HG03159 (cell line): ENCODE measurements around the gene LDLRAD4.

Experiments used
- ATAC-seq: cut with Tn5 transposase; IDR thresholded peaks from one replicate; pipeline ENCODE4 v1.9.1; 2021; ENCODE audit warnings: mild to moderate bottlenecking, moderate library complexity; ENCODE audit not compliant: unreplicated experiment

Gene LDLRAD4

DNA sequence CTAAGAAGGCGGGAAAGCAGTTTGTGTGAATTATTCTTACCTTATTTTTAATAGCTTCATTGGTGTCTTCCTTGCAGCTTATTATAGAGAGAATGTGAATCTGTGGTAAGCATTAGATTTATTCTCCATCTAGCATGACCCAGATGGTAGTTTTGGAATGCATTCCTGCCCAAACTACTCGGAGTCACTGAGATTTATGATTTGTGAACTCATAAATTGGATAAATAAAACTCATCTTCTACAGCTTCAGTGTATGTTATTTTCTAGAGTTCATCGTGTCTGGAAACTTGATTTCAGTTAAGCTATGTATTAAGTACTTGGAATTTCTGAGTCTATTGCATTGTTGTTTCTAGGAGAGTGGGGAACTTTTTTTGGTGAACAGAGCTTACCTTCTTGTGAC lies 337.3 kb downstream of the LDLRAD4 start:
- no peak for ATAC-seq

- ATAC-seq: no peak
Measured at GRCh38 chr18:13556502-13556901, 337.9 kb downstream of the LDLRAD4 start.

GRCh38 chr18:13558124-13558523 lies 339.6 kb downstream of the LDLRAD4 start:
- ATAC-seq: no peak

GRCh38 chr18:13558790-13559189 lies 340.2 kb downstream of the LDLRAD4 start:
- no peak for ATAC-seq

DNA sequence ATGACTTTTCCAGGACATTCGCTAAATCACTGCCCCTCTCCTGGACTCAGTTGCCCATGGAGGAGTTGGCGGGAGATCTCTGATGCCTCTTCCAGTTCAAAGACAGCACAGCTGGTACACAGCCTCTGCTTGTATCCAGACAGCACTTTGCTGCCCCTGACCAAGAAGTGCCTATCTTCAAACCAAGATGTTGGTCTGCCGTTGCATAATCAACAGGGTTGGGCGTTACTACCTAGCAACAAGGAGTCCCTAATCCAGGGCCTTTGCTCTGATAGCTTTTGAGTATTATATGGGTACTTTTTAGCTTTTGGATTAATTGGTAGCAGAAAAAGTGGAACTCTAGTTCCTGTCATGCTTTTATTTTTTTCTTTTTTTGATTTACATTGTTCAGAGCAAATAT lies 341.2 kb downstream of the LDLRAD4 start:
- ATAC-seq: no peak

DNA sequence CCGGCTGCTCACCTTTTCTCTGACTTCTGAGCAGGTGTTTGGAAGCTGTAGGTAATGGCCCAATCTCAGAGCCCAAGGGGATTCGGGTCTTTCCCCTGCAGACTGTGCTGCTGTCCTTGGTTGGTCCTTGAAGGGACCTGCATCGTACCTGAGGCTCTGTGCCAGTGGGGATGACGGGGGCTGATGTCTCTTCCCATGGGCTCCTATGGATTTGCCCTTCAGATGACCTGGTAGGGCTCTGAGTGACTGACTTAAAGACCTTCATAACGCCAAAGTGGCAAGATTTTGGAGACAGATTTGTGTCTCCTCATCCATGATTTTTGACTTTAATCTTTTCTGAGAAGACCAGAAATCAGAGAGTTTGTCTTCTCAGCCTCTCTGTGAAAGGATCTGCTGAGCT lies 341.7 kb downstream of the LDLRAD4 start:
- ATAC-seq: no peak

DNA sequence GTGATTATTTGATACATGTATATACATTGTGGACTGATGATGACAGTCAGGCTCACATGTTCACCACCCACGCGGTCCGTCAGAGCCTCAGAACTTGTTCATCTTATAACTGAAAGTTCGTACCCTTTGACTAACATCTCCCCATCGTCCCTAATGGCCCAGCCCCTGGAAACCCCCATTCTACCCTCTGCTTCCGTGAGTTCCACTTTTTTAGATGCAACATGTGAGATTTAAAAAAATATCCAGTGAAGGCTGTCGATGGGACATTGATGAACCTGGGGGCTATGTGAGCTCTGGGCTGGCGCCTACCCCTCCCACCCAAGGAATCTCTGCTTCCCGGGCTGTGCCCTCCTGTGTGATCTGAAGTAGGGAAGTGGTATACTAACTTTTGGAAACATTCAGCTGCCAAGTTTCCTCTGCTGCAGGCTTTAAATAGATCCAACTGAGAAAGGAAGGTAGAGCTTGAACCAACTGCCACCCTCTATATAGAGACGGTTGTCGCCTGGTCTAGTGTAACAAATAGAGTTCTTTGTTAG lies 344.0 kb downstream of the LDLRAD4 start:
- ATAC-seq: peak; percentile 57

DNA sequence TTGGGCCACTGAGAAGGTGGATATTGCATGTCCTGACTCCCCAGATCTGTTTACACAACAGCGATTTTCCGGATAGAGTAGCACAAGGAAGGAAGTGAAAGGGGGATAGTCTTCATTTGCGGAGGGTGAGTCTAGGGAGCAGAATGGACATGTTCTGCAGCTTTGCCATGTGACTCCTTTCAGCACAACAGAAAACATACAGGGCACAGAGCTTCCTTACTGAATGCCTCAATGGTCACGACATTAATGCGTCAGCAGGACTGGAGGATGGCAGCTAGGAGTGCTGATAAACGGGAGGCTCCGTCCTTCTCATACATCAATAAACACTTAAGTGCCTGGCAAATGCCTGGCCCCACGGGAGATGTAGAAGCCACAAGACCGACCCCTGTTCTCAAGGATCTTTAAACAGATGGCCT lies 344.8 kb downstream of the LDLRAD4 start:
- no peak for ATAC-seq

GRCh38 chr18:13564579-13564978 lies 346.0 kb downstream of the LDLRAD4 start:
- no peak for ATAC-seq

DNA sequence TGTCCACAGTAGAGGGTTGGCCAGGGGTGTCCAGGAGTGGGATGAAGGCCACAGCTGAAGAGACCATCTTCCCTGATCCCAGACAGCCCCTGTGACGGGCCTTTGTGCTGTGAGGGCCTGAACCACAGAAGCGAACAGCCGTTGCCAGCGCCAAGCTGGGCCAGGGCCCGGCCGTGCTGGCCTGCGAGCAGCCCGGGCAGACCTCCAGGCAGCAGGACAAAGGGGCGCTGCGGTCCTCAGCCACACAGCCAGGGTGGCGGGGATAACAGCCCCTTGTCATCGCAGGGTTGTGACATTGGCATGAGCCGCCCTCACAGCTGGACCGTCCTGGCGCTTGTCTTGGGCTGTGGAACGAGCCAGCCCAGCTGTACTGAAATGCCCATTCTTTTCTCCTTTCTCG lies 346.7 kb downstream of the LDLRAD4 start:
- no peak for ATAC-seq

DNA sequence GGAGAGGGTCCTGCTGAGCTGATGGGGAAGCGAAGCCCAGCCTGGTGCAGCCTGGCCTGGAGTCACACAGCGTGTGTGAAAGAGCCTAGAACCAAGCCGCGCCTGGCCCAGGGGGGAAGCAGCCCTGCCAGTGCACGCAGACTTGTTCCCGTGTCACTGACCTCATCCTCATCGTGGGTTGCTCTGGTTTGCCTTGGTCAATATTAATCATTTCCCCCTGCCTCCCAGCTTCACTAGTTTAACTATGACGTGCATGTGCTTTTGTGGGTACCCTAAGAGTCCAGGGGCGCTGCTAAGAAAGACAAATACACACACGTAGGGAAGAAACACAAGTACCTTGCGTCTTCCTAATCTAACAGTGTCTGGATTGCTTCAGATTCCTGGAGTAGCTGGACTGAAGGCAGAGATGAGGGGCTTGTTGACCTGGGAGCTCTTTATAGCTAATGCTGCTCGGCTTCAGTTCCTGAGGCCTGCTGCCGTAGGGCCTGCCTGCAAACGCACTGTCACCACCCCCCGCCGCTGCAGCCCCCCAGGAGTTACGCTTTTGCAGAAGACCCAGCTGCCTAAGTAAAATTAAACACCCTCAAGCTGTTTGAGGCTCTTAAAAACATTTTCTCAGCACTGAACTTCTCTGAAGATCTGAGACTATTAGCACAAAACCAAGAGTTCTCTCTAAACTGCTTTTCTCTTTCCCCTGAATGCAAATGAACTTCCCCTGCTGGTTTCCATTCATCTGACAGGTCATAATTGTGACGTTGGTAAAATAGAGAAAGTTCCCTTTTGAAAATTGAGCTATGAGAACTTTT lies 348.6 kb downstream of the LDLRAD4 start:
- ATAC-seq: peak; percentile 52

DNA sequence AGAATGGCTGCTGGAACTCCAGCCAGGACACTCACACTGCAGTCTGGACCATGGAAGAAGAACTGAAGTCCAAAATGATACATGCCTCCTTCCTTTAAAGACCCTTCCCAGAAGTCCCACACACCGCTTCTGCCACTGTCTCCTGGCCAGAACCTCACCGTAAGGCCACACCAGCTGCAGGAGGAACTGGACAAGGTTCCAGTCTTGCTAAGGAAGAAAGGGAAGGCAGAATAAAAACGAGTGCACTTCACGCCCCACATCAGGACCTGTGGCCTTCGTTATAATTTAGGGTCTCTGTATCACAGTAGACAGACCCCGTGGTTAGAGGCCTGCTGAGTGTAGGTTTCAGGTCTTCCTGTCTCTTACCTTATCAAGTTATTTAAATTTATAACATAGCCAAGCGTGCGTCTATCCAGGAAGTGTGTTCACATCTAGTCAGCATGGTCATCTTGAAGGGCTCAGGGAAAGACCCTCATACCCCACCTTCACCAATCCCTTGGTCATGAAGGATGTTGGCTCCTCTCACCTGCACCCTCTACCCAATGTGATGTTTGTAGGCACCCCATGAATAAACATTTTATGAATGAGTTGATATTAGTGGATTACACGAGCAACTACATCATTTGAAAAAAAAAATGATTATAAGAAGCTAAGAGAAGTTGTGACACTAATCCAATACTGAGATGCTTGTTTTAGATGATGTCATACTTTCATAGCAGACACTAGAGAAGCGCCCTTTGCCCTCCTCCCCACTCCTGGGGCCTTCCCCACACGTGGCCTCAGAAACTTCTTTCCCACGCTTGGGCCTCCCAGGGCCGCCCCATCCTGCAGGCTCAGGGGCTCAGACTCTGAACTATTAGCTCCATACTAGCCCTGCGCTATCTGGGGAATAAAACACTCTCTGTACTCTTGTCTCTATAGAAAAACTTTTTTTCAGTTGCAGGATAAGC lies 350.2 kb downstream of the LDLRAD4 start:
- peak; percentile 35 for ATAC-seq

DNA sequence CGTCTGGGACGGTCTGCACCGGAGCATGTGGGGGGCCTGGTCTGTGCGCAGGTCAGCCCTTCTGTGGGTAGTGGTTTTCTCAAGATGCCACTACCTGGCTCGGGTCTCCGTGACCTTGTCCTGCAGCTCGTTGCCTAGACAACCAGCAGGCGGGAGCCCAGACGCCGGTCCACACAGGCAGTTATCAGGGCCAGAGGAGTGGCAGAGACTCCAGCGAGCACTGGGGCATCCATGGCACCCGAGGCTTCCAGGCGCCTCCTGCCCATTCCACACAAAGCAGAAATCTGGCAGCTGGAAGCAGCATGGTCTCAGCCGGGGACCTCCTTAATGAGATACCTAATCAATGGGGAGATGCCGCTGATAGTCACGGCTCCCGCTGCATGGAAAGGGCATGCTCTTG lies 351.7 kb downstream of the LDLRAD4 start:
- no peak for ATAC-seq

- no peak for ATAC-seq
Measured at GRCh38 chr18:13570856-13571495, 352.4 kb downstream of the LDLRAD4 start.

- ATAC-seq: no peak
Measured at GRCh38 chr18:13572148-13572547, 353.6 kb downstream of the LDLRAD4 start.

DNA sequence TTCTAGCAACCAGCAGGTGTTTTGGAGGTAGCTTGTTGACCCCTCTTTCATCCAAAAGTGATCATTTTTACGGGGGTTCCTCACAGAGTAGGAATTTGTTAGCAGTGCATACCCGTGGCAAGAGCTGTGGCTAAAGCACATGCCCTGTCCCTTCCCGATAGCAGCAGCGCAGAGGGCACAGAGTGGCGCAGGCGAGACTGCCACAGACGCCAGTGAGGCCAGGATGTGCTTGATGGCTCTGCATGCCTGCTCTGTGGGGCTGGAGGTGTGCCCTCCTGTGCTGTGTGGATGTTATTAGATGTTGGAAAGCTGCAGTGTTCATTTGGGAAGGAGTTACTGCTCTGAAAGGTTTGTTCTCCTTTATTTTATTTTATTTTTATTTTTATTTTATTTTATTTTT lies 354.2 kb downstream of the LDLRAD4 start:
- ATAC-seq: no peak

GRCh38 chr18:13573750-13574149 lies 355.2 kb downstream of the LDLRAD4 start:
- no peak for ATAC-seq

DNA sequence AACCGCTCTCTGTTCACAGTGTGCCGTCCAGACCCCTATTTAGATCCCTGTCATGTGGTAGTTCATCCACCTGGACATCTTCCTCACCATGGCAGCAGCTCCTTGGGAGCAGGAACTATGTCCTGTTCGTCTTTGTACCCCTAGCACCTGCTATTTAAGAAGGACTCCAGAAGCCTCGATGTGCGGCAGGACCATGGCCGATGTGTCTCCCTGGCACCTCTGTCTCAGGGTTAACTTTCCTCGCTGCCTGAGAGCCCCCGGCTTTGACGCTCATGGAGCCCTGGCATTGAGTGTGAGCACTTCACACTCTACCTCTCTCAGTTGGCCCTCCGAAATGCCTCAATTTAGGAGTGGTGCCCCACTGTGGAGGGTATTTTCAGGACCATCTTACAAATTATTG lies 355.8 kb downstream of the LDLRAD4 start:
- ATAC-seq: no peak

GRCh38 chr18:13574761-13575160 lies 356.2 kb downstream of the LDLRAD4 start:
- ATAC-seq: no peak

DNA sequence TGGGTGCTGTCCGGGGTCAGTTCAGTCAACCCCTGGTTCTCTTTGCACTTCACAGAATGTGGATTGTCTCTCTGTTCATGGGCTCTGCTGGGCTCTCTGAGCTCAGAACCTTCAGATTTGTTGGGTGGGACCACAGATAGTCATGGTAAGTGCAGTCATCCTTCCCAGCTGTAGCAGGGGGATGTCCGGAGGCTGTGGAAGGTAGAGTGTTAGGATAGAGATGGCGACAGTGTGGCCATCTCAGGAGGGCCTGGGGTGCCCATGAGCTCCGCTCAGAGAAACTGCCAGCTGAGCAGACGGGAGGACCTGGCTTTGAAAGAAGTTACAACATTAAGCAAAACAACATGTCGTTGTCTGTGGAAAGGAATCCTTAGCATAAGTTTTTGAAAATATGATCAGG lies 358.0 kb downstream of the LDLRAD4 start:
- peak; percentile 19 for ATAC-seq

GRCh38 chr18:13577091-13577697 lies 358.6 kb downstream of the LDLRAD4 start:
- ATAC-seq: peak; percentile 87
